ENCODE measurements around the gene GLO1.

DNA sequence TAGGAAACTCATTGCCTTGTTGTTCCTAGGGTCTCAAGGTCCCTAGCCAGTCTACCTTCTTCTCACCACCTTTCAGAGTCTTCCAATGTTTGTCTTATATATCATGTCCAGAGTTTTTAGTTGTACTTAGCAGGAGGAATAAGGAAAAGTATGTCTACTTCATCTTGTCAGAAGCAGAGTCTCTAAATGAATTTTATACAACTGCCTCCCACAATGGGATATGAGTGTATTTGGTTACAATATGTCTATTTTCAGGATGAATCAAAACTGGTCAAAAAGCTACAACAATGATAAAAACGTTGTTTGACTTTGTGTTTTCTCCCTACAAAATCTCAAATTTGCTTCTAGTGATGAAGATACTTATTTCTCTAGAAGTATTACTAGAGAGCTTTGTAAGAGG lies 7.0 kb downstream of the GLO1 start:
- no peak for TF ChIP-seq POLR2AphosphoS5 (IDR thresholded peaks at IDR 0.05; ENCODE audit: low read depth, low read length)
- TF ChIP-seq, protein P1, sequence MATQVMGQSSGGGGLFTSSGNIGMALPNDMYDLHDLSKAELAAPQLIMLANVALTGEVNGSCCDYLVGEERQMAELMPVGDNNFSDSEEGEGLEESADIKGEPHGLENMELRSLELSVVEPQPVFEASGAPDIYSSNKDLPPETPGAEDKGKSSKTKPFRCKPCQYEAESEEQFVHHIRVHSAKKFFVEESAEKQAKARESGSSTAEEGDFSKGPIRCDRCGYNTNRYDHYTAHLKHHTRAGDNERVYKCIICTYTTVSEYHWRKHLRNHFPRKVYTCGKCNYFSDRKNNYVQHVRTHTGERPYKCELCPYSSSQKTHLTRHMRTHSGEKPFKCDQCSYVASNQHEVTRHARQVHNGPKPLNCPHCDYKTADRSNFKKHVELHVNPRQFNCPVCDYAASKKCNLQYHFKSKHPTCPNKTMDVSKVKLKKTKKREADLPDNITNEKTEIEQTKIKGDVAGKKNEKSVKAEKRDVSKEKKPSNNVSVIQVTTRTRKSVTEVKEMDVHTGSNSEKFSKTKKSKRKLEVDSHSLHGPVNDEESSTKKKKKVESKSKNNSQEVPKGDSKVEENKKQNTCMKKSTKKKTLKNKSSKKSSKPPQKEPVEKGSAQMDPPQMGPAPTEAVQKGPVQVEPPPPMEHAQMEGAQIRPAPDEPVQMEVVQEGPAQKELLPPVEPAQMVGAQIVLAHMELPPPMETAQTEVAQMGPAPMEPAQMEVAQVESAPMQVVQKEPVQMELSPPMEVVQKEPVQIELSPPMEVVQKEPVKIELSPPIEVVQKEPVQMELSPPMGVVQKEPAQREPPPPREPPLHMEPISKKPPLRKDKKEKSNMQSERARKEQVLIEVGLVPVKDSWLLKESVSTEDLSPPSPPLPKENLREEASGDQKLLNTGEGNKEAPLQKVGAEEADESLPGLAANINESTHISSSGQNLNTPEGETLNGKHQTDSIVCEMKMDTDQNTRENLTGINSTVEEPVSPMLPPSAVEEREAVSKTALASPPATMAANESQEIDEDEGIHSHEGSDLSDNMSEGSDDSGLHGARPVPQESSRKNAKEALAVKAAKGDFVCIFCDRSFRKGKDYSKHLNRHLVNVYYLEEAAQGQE (IDR thresholded peaks at IDR 0.05; ENCODE audit: insufficient read depth in 1 of 2, low read depth in 2 of 2, low read length in 2 of 2): no peak
- no peak for TF ChIP-seq TAF1 (IDR thresholded peaks at IDR 0.05; ENCODE audit: borderline replicate concordance, insufficient read depth, low read length)
- no peak for TF ChIP-seq SIN3A (IDR thresholded peaks at IDR 0.05; ENCODE audit: borderline replicate concordance, insufficient read depth, low read length)
